Kidney epithelial cell (primary cell): ENCODE results near the gene CCNH. TPM values are rescaled to one million over a fixed set of nuclear protein-coding genes. Genes with fewer than 3 reads are reported as not detected.

Experiments
- DNase-seq: peaks from one replicate; pipeline ENCODE4 v3.0.0-alpha.2; 2010; ENCODE audit warnings: low read depth
- H3K27me3 ChIP-seq: 2 replicates; pipeline ENCODE4 v1.6.0; 2011; ENCODE audit warnings: low read length; ENCODE audit not compliant: control insufficient read depth, insufficient read depth
- H3K36me3 ChIP-seq: 2 replicates; pipeline ENCODE4 v1.5.1; 2011; ENCODE audit warnings: low read length; ENCODE audit not compliant: control insufficient read depth, insufficient read depth
- H3K4me3 ChIP-seq: 2 replicates; pipeline ENCODE4 v1.5.1; 2011; ENCODE audit warnings: low read depth, mild to moderate bottlenecking, control low read depth, low read length
- total RNA-seq: library from RNA; depleted of rRNA; stranded (reverse); fragments of >200 nt; gene quantifications from 2 replicates; pipeline ENCODE4 v1.2.3, GENCODE V29; 2015
- TF ChIP-seq, protein P1 (sequence below): IDR thresholded peaks from 2 replicates; pipeline ENCODE4 v1.5.1; 2011; ENCODE audit warnings: mild to moderate bottlenecking, moderate library complexity, low read length, control low read depth, inconsistent platforms; ENCODE audit not compliant: insufficient read depth, poor library complexity, severe bottlenecking

The CCNH gene
- total RNA-seq, 1 donor from 2014 or later: 57.4 TPM

DNA sequence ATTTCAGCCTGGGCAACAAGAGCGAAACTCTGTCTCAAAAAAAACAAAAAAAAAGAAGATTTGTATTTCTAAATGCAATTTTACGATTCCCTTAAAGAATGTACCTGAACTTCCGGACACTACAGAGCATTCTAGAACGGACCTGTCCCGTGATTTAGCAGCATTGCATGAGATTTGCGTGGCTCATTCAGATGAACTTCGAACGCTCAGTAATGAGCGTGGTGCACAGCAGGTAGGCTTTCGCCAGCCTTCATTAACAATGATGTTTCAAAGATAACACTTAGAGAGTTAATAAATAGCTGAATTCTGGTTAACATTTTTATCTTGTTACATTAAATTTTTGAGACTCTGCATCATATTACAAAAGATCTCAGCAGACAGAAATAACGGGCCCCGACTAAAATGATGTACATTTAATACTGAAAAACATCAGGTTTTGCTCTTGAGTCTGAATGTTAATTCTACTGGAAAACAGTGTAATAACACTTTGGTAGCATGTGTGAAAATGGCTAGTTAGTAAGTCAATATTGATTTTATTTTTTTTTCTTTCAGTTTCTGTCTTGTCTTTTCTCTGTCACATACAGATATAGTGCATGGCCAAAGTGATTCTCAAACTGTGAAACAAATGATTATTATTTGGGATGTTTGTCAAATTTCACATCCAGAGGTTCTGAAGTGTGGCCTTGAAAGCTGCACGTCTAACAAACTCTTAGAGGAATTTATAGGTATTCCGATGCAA is 23.3 kb downstream of the CCNH start:
- Histone ChIP-seq H3K27me3 (no peaks in the 10 kb centered on the region), H3K36me3 (peaks cover 3% of the 10 kb centered on the region), H3K4me3 (no peak overlapping the region)
- no peak for DNase-seq
- TF ChIP-seq, protein P1, sequence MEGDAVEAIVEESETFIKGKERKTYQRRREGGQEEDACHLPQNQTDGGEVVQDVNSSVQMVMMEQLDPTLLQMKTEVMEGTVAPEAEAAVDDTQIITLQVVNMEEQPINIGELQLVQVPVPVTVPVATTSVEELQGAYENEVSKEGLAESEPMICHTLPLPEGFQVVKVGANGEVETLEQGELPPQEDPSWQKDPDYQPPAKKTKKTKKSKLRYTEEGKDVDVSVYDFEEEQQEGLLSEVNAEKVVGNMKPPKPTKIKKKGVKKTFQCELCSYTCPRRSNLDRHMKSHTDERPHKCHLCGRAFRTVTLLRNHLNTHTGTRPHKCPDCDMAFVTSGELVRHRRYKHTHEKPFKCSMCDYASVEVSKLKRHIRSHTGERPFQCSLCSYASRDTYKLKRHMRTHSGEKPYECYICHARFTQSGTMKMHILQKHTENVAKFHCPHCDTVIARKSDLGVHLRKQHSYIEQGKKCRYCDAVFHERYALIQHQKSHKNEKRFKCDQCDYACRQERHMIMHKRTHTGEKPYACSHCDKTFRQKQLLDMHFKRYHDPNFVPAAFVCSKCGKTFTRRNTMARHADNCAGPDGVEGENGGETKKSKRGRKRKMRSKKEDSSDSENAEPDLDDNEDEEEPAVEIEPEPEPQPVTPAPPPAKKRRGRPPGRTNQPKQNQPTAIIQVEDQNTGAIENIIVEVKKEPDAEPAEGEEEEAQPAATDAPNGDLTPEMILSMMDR: no peak

DNA sequence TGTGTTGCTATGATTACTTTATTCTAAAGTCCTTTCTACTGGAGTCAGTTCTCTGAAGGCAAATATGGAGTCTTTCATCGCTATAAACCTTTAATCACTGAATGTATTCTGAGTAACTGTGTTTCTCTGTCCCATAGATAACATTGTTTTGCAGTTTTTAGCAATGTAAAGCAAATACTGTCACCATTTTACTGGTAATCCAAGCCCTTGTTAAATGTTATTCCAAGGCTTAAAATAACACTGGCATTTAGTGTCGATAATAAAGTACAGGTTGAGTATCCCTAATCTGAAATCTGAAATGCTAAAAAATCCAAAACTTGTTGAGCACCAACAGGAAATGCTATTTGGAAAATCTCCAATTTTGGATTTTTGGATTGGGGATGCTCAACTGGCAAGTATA is 24.6 kb downstream of the CCNH start:
- TF ChIP-seq, protein P1: no peak
- H3K4me3 ChIP-seq: no peak overlapping the region
- DNase-seq: no peak
- no peaks in the 10 kb centered on the region for H3K27me3 ChIP-seq
- peaks cover 3% of the 10 kb centered on the region for H3K36me3 ChIP-seq

DNA sequence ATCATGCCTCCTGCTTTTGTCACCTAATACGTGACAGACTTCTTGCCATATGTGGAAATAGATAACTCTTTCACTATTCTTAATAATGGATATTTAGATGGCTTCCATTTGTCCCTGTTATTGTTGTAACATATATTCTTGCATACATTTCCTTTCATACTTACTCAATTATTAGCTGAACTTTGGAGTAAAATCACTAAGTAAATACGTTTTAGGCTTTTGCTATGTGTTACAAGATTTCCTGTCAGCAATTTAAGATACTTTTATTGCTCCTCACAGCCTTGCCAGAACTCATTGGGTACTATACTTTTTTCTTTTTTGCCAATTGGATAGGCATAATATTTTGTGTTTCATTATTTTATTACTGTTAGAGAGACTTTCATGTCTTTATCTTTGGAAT is 26.9 kb downstream of the CCNH start:
- no peak for DNase-seq
- Histone ChIP-seq H3K27me3 (no peaks in the 10 kb centered on the region), H3K4me3 (no peak overlapping the region), H3K36me3 (no peaks in the 10 kb centered on the region)
- TF ChIP-seq, protein P1: no peak

DNA sequence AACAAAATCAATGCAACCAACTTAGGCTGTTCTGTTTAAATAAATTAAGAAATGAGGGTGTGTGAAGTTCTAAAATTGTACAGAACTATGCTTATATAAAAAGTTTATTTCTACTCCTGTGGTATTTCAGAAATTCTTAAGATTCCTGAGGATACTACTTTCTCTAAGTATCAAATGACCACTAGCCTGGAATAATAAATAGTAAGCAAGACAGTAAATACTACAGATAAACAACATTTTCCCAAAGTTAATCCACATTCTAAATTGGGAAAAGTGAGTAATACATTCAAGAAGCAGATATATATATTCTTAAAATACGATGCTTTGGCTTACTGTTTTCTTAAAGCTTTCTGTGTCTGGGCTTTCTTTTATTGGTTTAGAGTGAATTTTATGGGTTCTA is 29.5 kb downstream of the CCNH start:
- H3K36me3 ChIP-seq: no peaks in the 10 kb centered on the region
- DNase-seq: no peak

DNA sequence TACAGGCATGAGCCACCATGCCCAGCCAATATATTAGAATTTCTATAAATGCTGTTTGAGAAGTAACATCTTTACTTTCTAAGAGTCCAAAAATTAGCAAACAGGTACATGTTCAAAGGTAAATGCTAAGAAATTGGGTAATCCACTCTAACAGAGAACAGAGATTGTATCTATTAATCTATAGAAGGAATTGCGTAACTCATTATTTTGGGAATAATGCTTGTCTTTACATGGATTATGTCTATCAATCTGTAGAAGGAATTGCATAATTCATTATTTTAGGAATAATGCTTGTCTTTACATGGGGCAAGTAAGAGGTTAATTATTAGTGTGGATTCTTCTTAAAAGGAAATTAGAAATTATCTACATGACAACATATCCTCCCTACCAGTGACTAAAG is 30.5 kb downstream of the CCNH start:
- TF ChIP-seq, protein P1: no peak
- Histone ChIP-seq H3K4me3 (no peak overlapping the region), H3K27me3 (no peaks in the 10 kb centered on the region), H3K36me3 (no peaks in the 10 kb centered on the region)
- no peak for DNase-seq

More for the DNA sequence above, 29.5 kb downstream of the CCNH start:
- H3K4me3 ChIP-seq: no peak overlapping the region
- TF ChIP-seq, protein P1: no peak
- no peaks in the 10 kb centered on the region for H3K27me3 ChIP-seq

DNA sequence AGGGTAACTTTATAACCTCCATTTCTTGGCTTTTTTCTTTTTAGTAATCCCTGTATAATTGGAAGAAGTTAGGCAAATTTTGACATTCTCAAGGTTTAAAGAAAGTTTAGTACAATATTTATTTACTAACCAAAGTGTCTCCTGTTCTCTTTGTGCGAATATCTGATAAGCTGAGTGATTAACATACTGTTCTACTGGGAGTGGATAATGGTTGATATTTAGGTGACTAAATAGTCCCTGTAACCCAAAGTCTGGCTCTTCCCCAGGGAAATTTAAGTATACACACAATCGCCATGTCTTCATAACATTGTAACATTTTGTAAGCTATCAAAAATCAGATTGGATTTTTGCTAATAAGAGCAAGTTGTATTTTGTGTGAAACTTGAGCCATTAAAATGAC is 40.0 kb downstream of the CCNH start:
- TF ChIP-seq, protein P1: no peak
- no peak for DNase-seq
- Histone ChIP-seq H3K36me3 (no peaks in the 10 kb centered on the region), H3K27me3 (no peaks in the 10 kb centered on the region), H3K4me3 (no peak overlapping the region)
